Measurements from ENCODE around the gene CHD3. TPM values are rescaled to one million over a fixed set of nuclear protein-coding genes. Genes with fewer than 3 reads are reported as not detected.
A peak's percentile ranks its signal among the peaks of the same experiment; 100 is the strongest.

Gene CHD3
- polyA plus RNA-seq, 1 donor from 2014 or later = 115 TPM

- Histone ChIP-seq H4K20me1 (ENCODE audit: insufficient read depth) (no peaks in the 10 kb centered on the region), H3K9me3 (ENCODE audit: low read length) (no peaks in the 10 kb centered on the region), H3K4me2 (ENCODE audit: low read length) (peak overlapping the region; percentile 69), H3K79me2 (replicated peaks; ENCODE audit: insufficient read depth, low read length) (peaks cover 62% of the 10 kb centered on the region), H3K4me3 (ENCODE audit: low read length) (peak overlapping the region; percentile 100), H3K27ac (ENCODE audit: low read length) (peak overlapping the region; percentile 99), H3F3A (ENCODE audit: insufficient read depth, low read length, poor library complexity, severe bottlenecking) (peaks cover 10% of the 10 kb centered on the region), H2AFZ (ENCODE audit: low read depth, low read length) (peak overlapping the region; percentile 48), H3K27me3 (ENCODE audit: insufficient read depth, low read depth, low read length) (no peaks in the 10 kb centered on the region), H3K9ac (ENCODE audit: low read length) (peak overlapping the region; percentile 100), H3K36me3 (ENCODE audit: insufficient read depth, low read length) (no peaks in the 10 kb centered on the region), H3K9me2 (ENCODE audit: insufficient read depth, low read length) (no peaks in the 10 kb centered on the region)
- TF ChIP-seq MXI1 (conservative IDR thresholded peaks at IDR 0.05; ENCODE audit: poor library complexity, severe bottlenecking) = peak; percentile 62
- TF ChIP-seq TAF1 (IDR thresholded peaks at IDR 0.05; ENCODE audit: low read depth) = peak; percentile 7
- no peak for TF ChIP-seq SMC3 (conservative IDR thresholded peaks at IDR 0.05; ENCODE audit: poor library complexity)
- TF ChIP-seq EZH2 (IDR thresholded peaks at IDR 0.05; ENCODE audit: borderline replicate concordance, insufficient read depth, low read length, poor library complexity, severe bottlenecking) = no peak
- TF ChIP-seq REST (IDR thresholded peaks at IDR 0.05; ENCODE audit: borderline replicate concordance) = no peak
- TF ChIP-seq RAD21 (conservative IDR thresholded peaks at IDR 0.05) = no peak
- peak; percentile 51 for TF ChIP-seq EP300 (conservative IDR thresholded peaks at IDR 0.05; ENCODE audit: poor library complexity, severe bottlenecking)
- peak; percentile 72 for TF ChIP-seq POLR2AphosphoS5 (IDR thresholded peaks at IDR 0.05)
- no peak for TF ChIP-seq CTCF (IDR thresholded peaks at IDR 0.05; ENCODE audit: poor library complexity, severe bottlenecking)
Observed at GRCh38 chr17:7887482-7888183, 956 bp upstream of the CHD3 start.

- H3K9me2 ChIP-seq (ENCODE audit: insufficient read depth, low read length) = no peaks in the 10 kb centered on the region
- peaks cover 55% of the 10 kb centered on the region for H3K79me2 ChIP-seq (replicated peaks; ENCODE audit: insufficient read depth, low read length)
- peak overlapping the region; percentile 99 for H3K27ac ChIP-seq (ENCODE audit: low read length)
- H3F3A ChIP-seq (ENCODE audit: insufficient read depth, low read length, poor library complexity, severe bottlenecking) = peaks cover 7% of the 10 kb centered on the region
- no peaks in the 10 kb centered on the region for H3K9me3 ChIP-seq (ENCODE audit: low read length)
- H2AFZ ChIP-seq (ENCODE audit: low read depth, low read length) = no peak overlapping the region
- H3K36me3 ChIP-seq (ENCODE audit: insufficient read depth, low read length) = no peaks in the 10 kb centered on the region
- H3K27me3 ChIP-seq (ENCODE audit: insufficient read depth, low read depth, low read length) = no peaks in the 10 kb centered on the region
- H4K20me1 ChIP-seq (ENCODE audit: insufficient read depth) = no peaks in the 10 kb centered on the region
- no peak for TF ChIP-seq TAF1 (IDR thresholded peaks at IDR 0.05; ENCODE audit: low read depth)
- peak overlapping the region; percentile 100 for H3K9ac ChIP-seq (ENCODE audit: low read length)
- peak overlapping the region; percentile 100 for H3K4me3 ChIP-seq (ENCODE audit: low read length)
- H3K4me2 ChIP-seq (ENCODE audit: low read length) = peak overlapping the region; percentile 69
Observed at GRCh38 chr17:7889166-7889955, 772 bp downstream of the CHD3 start.
